Measurements from ENCODE around the gene XG.

The XG gene

GRCh38 chrX:2781698-2782097 lies 29.9 kb downstream of the XG start:
- TF ChIP-seq CTCF (IDR thresholded peaks at IDR 0.05; ENCODE audit: unreplicated experiment in 3 of 3): no peak
- peak overlapping the region; percentile 92 to 96 (median 94) for H3K27ac Mint-ChIP-seq
- peaks cover 29% of the 10 kb centered on the region for H3K4me1 Mint-ChIP-seq
- no peaks in the 10 kb centered on the region for H3K36me3 Mint-ChIP-seq (ENCODE audit: low read depth)
- H3K4me3 Mint-ChIP-seq: peak overlapping the region in 2 of 3 experiments; percentile 13 to 18
- no peaks in the 10 kb centered on the region for H3K9me3 Mint-ChIP-seq
- peaks cover 6% of the 10 kb centered on the region for H3K27me3 Mint-ChIP-seq (ENCODE audit: low read depth)

- Mint-ChIP-seq H3K4me3 (peak overlapping the region in 2 of 3 experiments; percentile 1 to 20), H3K9me3 (no peaks in the 10 kb centered on the region), H3K27me3 (ENCODE audit: low read depth) (peaks cover 6% of the 10 kb centered on the region), H3K4me1 (peaks cover 29% of the 10 kb centered on the region), H3K36me3 (ENCODE audit: low read depth) (no peaks in the 10 kb centered on the region), H3K27ac (peak overlapping the region; percentile 92 to 96 (median 94))
- no peak for TF ChIP-seq CTCF (IDR thresholded peaks at IDR 0.05; ENCODE audit: unreplicated experiment in 3 of 3)
Measured at GRCh38 chrX:2782171-2782570, 30.3 kb downstream of the XG start.

GRCh38 chrX:2782778-2783177 lies 30.9 kb downstream of the XG start:
- Mint-ChIP-seq H3K36me3 (ENCODE audit: low read depth) (no peaks in the 10 kb centered on the region), H3K4me1 (peaks cover 29% of the 10 kb centered on the region), H3K27ac (peak overlapping the region; percentile 92 to 96 (median 94)), H3K27me3 (ENCODE audit: low read depth) (peaks cover 6% of the 10 kb centered on the region), H3K9me3 (no peaks in the 10 kb centered on the region), H3K4me3 (peak overlapping the region in 2 of 3 experiments; percentile 1 to 20)
- no peak for TF ChIP-seq CTCF (IDR thresholded peaks at IDR 0.05; ENCODE audit: unreplicated experiment in 3 of 3)

- Mint-ChIP-seq H3K4me3 (no peak overlapping the region), H3K27me3 (ENCODE audit: low read depth) (peaks cover 10% of the 10 kb centered on the region), H3K36me3 (ENCODE audit: low read depth) (no peaks in the 10 kb centered on the region), H3K4me1 (peaks cover 29% of the 10 kb centered on the region), H3K9me3 (no peaks in the 10 kb centered on the region), H3K27ac (peak overlapping the region in 2 of 3 experiments; percentile 66 to 96)
- TF ChIP-seq CTCF (IDR thresholded peaks at IDR 0.05; ENCODE audit: unreplicated experiment in 3 of 3): no peak
Measured at GRCh38 chrX:2784026-2784425, 32.2 kb downstream of the XG start.

- H3K4me1 Mint-ChIP-seq: peaks cover 28% of the 10 kb centered on the region
- no peaks in the 10 kb centered on the region for H3K9me3 Mint-ChIP-seq
- H3K27me3 Mint-ChIP-seq (ENCODE audit: low read depth): peaks cover 10% of the 10 kb centered on the region
- no peak for TF ChIP-seq CTCF (IDR thresholded peaks at IDR 0.05; ENCODE audit: unreplicated experiment in 3 of 3)
- H3K27ac Mint-ChIP-seq: no peak overlapping the region
- no peaks in the 10 kb centered on the region for H3K36me3 Mint-ChIP-seq (ENCODE audit: low read depth)
- H3K4me3 Mint-ChIP-seq: no peak overlapping the region
Measured at GRCh38 chrX:2785538-2785937, 33.7 kb downstream of the XG start.

- no peaks in the 10 kb centered on the region for H3K9me3 Mint-ChIP-seq
- peaks cover 4% of the 10 kb centered on the region for H3K27me3 Mint-ChIP-seq (ENCODE audit: low read depth)
- H3K4me3 Mint-ChIP-seq: no peak overlapping the region
- H3K27ac Mint-ChIP-seq: no peak overlapping the region
- H3K36me3 Mint-ChIP-seq (ENCODE audit: low read depth): no peaks in the 10 kb centered on the region
- H3K4me1 Mint-ChIP-seq: no peaks in the 10 kb centered on the region
- no peak for TF ChIP-seq CTCF (IDR thresholded peaks at IDR 0.05; ENCODE audit: unreplicated experiment in 3 of 3)
Measured at GRCh38 chrX:2788980-2789379, 37.1 kb downstream of the XG start.
